HG02571 (cell line): ENCODE data around the gene BRCA2.
A peak's percentile ranks its signal among the peaks of the same experiment; 100 is the strongest.
"Not testable (repeated sequence)": the region's sequence is repeated elsewhere in the genome, so short reads cannot be mapped to it uniquely, and the experiment has no call there.

Source experiments
- ATAC-seq: cut with Tn5 transposase; IDR thresholded peaks from one replicate; pipeline ENCODE4 v1.9.1; 2021; ENCODE audit warnings: mild to moderate bottlenecking, moderate library complexity; ENCODE audit not compliant: unreplicated experiment

BRCA2 gene

DNA sequence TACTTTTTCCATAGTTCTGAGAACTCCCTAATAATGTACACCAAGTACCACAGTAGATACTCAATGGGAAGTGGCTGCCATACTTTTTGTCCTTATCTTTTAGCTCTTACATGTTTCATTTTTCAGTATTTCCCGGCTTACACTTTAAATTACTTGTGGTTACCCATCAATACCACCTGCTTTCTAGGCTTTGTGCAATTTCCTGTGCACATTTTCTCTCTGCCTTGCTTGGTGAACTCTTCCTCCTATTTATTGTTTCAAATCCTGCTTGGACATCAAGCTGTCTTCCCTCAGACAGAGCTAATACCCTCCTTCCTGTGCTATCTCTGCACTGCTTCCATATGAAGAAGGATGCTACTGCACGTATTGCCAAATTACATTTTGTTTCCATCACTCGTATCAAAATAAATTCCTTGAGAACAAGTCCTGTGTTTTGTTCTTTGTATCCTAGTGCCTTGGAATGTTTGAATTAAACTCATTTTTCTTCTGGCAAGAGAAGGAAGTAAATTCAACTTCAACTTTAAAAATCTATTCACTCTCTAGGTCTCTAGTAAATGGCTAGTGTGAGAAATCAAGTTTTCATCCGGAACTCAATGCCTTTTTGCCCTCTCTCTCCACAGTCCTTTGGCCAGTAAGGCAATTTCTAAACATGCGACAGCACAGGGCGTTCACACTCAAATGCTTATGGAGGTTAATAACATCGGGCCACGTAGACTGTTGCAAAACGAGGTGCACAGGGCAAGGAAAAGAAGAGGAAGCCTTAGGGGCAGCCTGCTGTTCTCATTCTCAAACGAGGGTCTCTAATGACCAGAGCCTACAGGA lies 5.8 kb upstream of the BRCA2 start:
- ATAC-seq, result no peak

DNA sequence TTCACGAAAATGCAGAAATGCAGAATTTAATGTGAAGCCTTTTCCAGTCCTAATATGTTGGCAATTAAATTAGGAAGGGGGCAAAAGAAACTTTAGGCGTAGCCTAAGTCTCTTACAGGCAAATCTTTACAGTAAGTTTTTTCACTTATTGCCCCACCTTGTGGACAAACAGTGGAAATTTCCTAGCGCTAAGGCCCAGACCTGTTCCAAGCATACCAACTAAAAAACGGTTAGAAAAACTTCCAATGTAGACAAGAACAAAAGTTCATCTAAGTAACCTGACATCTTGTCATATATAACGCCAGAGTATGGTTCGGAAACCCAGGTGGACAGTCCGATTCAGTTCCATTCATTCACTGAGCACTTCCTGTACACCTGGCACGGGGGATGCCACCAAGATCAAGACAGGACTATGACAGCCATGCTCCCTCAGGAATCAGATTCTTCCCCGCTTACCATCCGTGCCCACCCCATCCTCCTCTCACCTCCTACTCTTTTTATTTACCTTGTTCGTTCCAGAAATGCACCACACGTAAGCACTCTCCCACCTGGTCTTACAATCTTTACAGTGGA lies 5.1 kb upstream of the BRCA2 start:
- ATAC-seq, result peak; percentile 64

DNA sequence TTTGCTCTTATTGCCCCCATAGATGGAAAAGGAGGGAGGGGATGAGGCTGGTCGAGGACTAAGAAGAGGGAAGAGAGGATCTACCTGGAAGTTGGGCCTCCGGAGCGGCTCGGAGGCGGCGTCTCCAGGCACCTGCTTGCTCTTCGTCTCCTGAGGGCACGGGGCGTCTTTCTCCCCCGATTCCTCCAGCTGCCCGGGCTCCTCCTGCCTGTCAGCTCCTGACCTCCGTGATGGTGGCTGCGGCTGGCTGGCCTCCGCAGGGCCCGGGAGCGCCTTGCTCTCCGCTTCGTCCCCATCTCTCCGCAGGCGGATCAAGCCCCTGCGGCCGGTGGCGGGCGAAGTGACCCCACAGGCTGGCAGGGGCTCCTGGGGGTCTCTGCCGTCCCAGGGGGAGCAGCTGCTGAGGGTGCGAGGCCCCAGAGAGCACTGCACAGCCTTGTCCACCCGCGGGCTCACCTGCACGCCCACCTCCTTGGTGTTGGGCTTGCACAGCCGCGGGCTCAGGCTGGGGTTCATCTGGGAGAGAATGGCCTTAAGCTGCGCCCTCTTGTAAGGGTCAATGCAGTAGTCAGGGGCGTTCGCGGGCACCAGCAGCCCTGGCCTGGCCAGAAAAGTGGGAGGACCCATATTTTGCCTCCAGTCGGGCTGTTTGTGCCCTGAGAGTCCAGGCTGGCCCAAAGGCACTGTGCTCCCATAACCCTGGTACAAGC lies 4.0 kb upstream of the BRCA2 start:
- ATAC-seq, result no peak

DNA sequence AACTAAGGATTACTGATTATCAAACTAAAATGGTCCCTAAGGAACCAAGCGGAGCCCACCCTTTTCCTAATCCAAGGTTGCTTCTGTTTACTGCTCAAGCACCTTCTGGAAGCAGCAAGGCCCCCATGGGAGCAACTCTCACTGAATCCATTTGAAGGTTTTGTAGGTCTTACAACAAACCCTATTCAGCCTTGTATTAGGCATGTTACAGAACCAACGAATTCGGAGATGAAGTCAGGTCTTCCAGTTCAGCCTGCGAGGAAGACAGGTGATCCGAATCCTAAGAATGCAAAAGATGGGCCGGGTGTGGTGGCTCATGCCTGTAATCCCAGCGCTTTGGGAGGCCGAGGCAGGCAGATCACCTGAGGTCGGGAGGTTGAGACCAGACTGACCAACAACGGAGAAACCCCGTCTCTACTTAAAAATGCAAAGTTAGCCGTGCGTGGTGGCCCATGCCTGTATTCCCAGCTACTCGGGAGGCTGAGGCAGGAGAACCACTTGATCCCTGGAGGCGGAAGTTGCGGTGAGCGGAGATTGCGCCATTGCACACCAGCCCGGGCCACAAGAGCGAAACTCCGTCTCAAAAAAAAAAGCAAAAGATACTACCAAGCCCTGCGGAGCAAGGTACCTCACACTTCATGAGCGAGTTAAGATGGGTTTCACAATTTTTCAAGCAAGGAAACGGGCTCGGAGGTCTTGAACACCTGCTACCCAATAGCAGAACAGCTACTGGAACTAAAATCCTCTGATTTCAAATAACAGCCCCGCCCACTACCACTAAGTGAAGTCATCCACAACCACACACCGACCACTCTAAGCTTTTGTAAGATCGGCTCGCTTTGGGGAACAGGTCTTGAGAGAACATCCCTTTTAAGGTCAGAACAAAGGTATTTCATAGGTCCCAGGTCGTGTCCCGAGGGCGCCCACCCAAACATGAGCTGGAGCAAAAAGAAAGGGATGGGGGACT lies 754 bp upstream of the BRCA2 start:
- peak; percentile 14 for ATAC-seq

DNA sequence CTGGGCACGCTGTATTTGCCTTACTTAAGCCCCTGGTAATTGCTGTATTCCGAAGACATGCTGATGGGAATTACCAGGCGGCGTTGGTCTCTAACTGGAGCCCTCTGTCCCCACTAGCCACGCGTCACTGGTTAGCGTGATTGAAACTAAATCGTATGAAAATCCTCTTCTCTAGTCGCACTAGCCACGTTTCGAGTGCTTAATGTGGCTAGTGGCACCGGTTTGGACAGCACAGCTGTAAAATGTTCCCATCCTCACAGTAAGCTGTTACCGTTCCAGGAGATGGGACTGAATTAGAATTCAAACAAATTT lies 676 bp downstream of the BRCA2 start:
- ATAC-seq, result peak; percentile 52

DNA sequence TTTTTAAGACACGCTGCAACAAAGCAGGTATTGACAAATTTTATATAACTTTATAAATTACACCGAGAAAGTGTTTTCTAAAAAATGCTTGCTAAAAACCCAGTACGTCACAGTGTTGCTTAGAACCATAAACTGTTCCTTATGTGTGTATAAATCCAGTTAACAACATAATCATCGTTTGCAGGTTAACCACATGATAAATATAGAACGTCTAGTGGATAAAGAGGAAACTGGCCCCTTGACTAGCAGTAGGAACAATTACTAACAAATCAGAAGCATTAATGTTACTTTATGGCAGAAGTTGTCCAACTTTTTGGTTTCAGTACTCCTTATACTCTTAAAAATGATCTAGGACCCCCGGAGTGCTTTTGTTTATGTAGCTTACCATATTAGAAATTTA lies 1.2 kb downstream of the BRCA2 start:
- no peak for ATAC-seq

DNA sequence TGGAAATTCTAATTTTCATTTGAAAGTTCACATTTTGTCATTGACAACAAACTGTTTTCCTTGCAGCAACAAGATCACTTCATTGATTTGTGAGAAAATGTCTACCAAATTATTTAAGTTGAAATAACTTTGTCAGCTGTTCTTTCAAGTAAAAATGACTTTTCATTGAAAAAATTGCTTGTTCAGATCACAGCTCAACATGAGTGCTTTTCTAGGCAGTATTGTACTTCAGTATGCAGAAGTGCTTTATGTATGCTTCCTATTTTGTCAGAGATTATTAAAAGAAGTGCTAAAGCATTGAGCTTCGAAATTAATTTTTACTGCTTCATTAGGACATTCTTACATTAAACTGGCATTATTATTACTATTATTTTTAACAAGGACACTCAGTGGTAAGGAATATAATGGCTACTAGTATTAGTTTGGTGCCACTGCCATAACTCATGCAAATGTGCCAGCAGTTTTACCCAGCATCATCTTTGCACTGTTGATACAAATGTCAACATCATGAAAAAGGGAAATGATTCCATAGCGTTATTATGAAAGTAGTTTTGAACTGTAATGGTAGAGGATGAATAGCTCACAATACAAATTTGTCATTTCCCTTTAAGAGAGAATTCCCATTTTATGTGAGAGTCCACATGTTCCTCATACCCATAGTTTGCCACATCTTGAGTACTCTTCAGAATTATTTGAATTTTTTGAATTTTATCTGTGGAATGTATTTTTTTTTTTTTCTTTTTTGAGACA lies 2.6 kb downstream of the BRCA2 start:
- no peak for ATAC-seq

DNA sequence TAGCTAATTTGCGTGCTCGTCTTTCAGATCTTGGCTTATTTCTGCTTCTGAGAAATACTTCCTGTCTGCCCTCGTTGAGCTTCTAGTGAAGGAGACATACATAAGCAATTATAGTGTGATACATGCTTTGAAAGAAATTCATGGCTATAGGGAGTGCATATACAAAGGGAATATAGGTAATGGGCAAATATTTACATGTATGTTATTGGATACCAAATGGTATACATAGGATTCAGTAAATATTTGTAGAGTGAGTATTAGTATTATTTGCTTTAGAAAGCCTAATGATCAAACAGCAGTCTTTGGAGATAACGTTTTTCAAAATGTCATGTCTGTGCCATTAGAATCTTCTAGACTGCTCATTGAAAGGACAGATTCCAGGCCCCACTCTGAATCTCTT lies 5.2 kb downstream of the BRCA2 start:
- ATAC-seq, result no peak

DNA sequence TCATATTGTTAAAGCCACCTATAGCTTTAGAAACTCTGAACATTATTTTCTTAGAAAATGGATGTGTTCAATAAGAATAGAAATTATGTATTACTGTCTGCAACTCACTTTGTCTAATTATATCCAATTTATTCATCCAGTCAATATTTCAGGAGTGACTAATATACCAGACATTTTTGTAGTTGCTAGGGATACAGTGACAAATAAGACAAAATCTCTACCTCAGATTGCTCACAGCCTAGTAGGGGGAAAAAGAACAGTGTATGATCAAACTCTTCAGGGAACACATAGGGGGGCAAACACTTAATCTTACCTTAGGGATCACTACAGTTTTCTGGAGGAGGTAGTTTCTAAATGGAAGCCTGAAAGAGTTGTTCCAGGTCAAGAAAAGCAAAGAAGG lies 8.6 kb downstream of the BRCA2 start:
- ATAC-seq, result no peak

DNA sequence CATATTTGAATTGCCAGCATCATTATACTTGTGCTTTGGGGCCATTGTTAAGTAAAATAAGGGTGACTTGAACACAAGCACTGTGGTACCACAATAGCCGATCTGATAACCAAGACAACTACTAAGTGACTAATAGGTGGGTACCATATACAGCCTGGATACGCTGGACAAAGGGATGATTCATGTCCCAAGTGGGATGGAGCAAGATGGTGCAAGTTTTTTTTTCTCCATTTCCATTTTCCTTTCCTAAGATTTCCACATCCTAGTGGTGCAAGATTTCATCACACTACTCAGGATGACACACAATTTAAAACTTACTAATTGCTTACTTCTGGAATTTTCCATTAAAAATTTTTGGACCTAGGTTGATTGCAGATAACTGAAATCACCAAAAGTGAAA lies 15.1 kb downstream of the BRCA2 start:
- ATAC-seq, result no peak

DNA sequence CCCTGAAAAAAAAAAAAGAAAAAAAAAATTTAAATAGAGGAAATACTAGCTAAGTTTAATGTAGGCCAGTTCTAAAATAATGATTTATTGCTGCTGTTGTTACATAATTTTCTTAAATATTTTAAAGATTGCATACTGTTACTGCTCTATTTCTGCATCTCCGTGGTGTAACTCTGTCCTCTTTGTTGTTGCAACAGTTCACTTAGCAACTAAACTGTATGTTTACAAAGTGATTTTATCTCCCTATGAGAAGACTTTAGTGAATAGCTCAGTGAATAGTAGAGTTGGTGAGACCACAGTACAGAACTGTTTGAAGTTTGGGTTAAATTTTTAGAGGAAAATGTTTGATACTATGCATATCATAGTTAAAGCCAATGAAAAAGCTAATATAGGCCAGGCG lies 19.4 kb downstream of the BRCA2 start:
- ATAC-seq, result no peak

DNA sequence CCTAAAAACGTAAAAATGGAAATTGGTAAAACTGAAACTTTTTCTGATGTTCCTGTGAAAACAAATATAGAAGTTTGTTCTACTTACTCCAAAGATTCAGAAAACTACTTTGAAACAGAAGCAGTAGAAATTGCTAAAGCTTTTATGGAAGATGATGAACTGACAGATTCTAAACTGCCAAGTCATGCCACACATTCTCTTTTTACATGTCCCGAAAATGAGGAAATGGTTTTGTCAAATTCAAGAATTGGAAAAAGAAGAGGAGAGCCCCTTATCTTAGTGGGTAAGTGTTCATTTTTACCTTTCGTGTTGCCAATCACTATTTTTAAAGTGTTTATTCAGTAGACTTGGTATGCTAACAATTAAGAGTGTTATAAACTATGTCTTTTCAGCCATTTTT lies 25.6 kb downstream of the BRCA2 start:
- no peak for ATAC-seq

DNA sequence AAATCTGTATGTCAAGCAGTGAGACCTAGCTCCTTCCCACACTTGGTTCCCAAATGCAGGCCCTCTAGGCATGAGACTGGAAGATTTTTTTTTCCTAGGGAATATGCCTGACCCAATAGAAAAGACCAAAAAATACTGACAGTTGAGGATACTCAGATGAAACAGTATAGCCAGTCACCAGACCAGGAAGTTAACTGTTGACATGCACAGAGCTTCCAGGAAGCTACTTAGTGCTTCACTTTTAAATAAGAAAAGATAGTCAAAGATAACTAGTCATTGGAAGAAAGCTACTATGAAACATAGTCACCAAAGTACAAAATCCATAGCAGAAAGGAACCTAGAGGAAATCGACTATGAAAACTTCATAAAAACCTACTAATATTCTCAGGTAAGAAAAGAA lies 32.3 kb downstream of the BRCA2 start:
- ATAC-seq, result no peak

DNA sequence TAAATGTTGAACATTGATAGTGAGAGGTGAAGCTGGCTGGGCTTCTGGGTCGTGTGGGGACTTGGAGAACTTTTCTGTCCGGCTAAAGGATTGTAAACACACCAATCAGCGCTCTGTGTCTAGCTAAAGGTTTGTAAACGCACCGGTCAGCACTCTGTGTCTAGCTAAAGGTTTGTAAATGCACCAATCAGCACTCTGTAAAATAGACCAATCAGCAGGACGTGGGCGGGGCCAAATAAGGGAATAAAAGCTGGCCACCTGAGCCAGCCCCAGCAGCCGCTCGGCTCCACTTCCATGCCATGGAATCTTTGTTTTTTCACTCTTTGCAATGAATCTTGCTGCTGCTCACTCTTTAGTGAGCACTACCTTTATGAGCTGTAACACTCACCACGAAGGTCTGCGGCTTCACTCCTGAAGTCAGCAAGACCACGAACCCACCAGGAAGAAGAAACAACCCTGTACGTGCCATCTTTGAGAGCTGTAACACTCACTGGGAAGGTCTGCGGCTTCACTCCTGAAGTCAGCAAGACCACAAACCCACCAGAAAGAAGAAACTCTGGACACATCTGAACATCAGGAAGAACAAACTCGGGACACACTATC lies 35.6 kb downstream of the BRCA2 start:
- ATAC-seq, result not testable (repeated sequence)

DNA sequence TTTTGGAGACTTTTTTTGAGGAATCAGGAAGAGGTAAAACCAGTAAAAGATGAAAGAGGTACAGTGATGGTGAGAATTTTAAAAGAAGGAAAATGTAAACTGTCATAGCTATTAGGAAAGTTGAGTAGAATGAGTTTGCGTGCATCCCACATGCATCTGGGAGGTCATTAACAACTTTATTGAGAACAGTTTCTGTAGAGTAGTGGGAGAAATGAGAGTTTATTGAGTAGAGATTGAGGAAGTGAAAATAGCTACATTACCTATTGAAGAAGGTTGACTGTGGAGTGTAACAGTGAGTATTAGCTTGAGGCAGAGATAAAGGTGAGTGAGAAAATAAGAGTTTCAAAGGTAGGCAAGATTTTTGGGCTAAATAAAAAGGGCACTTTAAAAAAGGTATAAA lies 38.7 kb downstream of the BRCA2 start:
- no peak for ATAC-seq

DNA sequence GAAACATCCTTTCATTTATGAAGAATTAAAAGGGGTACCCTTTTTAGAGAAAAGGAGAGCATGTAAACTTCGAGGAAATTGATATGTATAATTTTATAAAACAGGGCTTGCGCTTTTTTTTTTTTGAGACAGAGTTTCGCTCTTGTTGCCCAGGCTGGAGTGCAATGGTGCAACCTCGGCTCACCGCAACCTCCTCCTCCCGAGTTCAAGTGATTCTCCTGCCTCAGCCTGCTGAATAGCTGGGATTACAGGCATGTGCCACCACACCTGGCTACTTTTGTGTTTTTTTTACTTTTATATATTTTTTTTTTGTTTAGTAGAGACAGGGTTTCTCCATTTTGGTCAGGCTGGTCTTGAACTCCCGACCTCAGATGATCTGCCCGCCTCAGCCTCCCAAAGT lies 40.6 kb downstream of the BRCA2 start:
- not testable (repeated sequence) for ATAC-seq

DNA sequence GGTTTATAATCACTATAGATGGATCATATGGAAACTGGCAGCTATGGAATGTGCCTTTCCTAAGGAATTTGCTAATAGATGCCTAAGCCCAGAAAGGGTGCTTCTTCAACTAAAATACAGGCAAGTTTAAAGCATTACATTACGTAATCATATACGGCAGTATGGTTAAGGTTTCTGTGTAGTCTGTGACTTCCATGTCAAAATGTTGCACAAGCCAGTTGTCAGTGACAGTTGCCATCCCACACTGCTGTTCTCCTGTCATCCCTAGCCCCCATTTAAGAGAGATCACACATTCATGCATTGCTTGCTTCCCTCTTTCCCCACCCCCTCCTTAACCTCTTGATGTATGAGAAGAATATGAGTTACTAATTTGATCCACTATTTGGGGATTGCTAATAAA lies 47.3 kb downstream of the BRCA2 start:
- no peak for ATAC-seq

DNA sequence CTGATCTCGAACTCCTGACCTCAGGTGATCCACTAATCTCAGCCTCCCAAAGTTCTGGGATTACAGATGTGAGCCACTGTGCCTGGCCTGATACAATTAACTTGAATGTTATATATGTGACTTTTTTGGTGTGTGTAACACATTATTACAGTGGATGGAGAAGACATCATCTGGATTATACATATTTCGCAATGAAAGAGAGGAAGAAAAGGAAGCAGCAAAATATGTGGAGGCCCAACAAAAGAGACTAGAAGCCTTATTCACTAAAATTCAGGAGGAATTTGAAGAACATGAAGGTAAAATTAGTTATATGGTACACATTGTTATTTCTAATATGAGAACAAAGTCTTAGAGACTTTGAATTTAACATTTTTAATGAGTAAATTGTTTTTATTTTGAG lies 55.5 kb downstream of the BRCA2 start:
- no peak for ATAC-seq

DNA sequence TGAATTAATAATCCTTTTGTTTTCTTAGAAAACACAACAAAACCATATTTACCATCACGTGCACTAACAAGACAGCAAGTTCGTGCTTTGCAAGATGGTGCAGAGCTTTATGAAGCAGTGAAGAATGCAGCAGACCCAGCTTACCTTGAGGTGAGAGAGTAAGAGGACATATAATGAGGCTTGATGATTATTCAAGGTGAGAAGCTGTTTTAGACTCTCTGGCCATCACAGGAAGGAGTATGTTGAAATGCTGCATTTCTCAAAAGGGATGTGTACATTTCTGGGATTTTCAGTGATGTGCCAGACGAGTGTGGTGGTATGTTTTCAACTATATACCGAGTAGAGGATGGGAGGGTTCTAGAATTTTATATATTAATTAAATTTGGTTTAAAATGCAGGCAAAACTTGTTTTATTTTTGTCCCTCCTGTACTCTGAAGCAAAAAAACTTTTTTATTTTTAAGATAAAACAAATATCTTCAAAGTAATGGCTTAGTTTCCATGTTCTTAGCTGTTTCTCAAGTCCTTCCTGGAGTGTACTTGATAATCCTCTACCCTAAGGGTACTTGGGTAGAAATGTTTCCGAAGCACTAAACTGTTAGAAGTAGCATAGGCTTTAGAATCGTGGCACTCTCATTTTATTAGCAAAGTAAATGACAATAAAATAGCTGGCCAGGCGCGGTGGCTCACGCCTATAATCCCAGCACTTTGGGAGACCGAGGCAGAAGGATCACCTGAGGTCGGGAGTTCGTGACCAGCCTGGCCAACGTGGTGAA lies 61.5 kb downstream of the BRCA2 start:
- no peak for ATAC-seq
